K562 (cell line): ENCODE results near the gene PRKCE. TPM values are rescaled to one million over a fixed set of nuclear protein-coding genes. Genes with fewer than 3 reads are reported as not detected.

Experiments
- ATAC-seq: fragments of 200-7000 bp; cut with Tn5 transposase; 3 replicates; pipeline ENCODE4 v1.9.1; 2020; ENCODE audit warnings: moderate library complexity
- BruUV-seq: library from RNA; stranded (reverse); fragments of 400-500 nt; replicated peaks from 2 replicates; lab custom pipeline; 2021; lab: Mats Ljungman, UMichigan
- CTCF ChIA-PET: fragments of 300-600 bp; formaldehyde crosslinking; extraction: SDS; loops from one replicate; lab custom pipeline; 2021; ENCODE audit warnings: low intra/inter-chr PET ratio; lab: Yijun Ruan, JAX
- POLR2A ChIA-PET: fragments of 300-600, 350-650 bp; sonication (Branson Sonifier 250); formaldehyde crosslinking; extraction: SDS; loops from one replicate; lab custom pipeline; 2021; ENCODE audit warnings: antibody characterized with exemption, inconsistent platforms; lab: Yijun Ruan, JAX
- DNase-seq, 4 experiments: peaks; one replicate each; pipeline versions ENCODE4 v3.0.0 to v3.0.0-alpha.2; 2011 to 2018; ENCODE audit warnings: low spot score in 3 of 4, mixed read lengths in 3 of 4; ENCODE audit errors: extremely low read depth in 1 of 4
- FAIRE-seq: peaks from 2 replicates; lab custom pipeline; 2011; peaks lifted over from hg19 to GRCh38; lab: Jason Lieb, UNC
- H2AFZ ChIP-seq: 2 replicates; pipeline ENCODE4 v1.6.0; 2011; ENCODE audit warnings: low read depth, low read length, control low read depth, inconsistent platforms
- H3K27ac ChIP-seq: fragments of 200-600 bp; 3 replicates; pipeline ENCODE4 v1.8.0; 2011; ENCODE audit warnings: low read depth, mild to moderate bottlenecking, control low read depth, inconsistent platforms, low read length, moderate library complexity, mixed read lengths; ENCODE audit errors: extremely low read depth
- H3K27me3 ChIP-seq, 2 experiments: fragments of 300-600 bp in 1 of 2; 2 replicates in 1 of 2; 3 replicates in 1 of 2; pipeline versions ENCODE4 v1.6.0 to v1.8.0; 2011; ENCODE audit warnings: inconsistent platforms in 2 of 2, low read length in 2 of 2, mild to moderate bottlenecking in 1 of 2, mixed read lengths in 1 of 2, moderate library complexity in 1 of 2; ENCODE audit not compliant: control insufficient read depth in 2 of 2, insufficient read depth in 2 of 2
- H3K36me3 ChIP-seq: fragments of 300-600 bp; 3 replicates; pipeline ENCODE4 v1.8.0; 2011; ENCODE audit warnings: mild to moderate bottlenecking, low read length, inconsistent platforms; ENCODE audit not compliant: control insufficient read depth, insufficient read depth
- H3K4me1 ChIP-seq, 2 experiments: fragments of 200-600 bp in 1 of 2; replicated peaks in 1 of 2; 2 replicates in 1 of 2; 3 replicates in 1 of 2; pipeline versions ENCODE4 v1.5.1 to v1.8.0; 2011; ENCODE audit warnings: inconsistent platforms in 2 of 2, low read length in 2 of 2, mild to moderate bottlenecking in 1 of 2, mixed read lengths in 1 of 2, moderate library complexity in 1 of 2; ENCODE audit not compliant: control insufficient read depth in 2 of 2, insufficient read depth in 2 of 2
- H3K4me2 ChIP-seq: 2 replicates; pipeline ENCODE4 v1.6.1; 2011; ENCODE audit warnings: low read length, control low read depth, inconsistent platforms, mixed read lengths; ENCODE audit not compliant: insufficient read depth
- H3K4me3 ChIP-seq: fragments of 200-600 bp; sonication (generic), shearing (Covaris generic); 2 replicates; pipeline ENCODE4 v1.5.1; 2016; ENCODE audit warnings: control low read depth, inconsistent platforms
- H3K79me2 ChIP-seq: fragments of 200-600 bp; 3 replicates; pipeline ENCODE4 v1.8.0; 2011; ENCODE audit warnings: low read length, inconsistent platforms; ENCODE audit not compliant: control insufficient read depth, insufficient read depth
- H3K9ac ChIP-seq, 2 experiments: 2 replicates each; pipeline versions ENCODE4 v1.6.0 to v1.6.1; 2011; ENCODE audit warnings: low read depth in 2 of 2, low read length in 2 of 2, control low read depth in 1 of 2, inconsistent platforms in 1 of 2, mild to moderate bottlenecking in 1 of 2, mixed read lengths in 1 of 2; ENCODE audit not compliant: insufficient read depth in 1 of 2
- H3K9me1 ChIP-seq: one replicate; pipeline ENCODE4 v1.6.0; 2011; ENCODE audit warnings: inconsistent platforms, mild to moderate bottlenecking, low read length, moderate library complexity; ENCODE audit not compliant: control insufficient read depth, insufficient read depth
- H3K9me3 ChIP-seq: replicated peaks from 2 replicates; pipeline ENCODE4 v1.5.1; 2011; ENCODE audit warnings: low read depth, low read length, inconsistent platforms; ENCODE audit not compliant: control insufficient read depth, insufficient read depth
- H4K20me1 ChIP-seq: replicated peaks from 2 replicates; pipeline ENCODE4 v1.6.1; 2011; ENCODE audit warnings: low read length, inconsistent platforms, mixed read lengths; ENCODE audit not compliant: control insufficient read depth, insufficient read depth
- BRD4 ChIP-seq: fragments of 200-600 bp; sonication (generic); IDR thresholded peaks from 2 replicates; pipeline ENCODE4 v1.6.1; 2017; ENCODE audit warnings: inconsistent platforms
- ERF ChIP-seq: fragments of 450-650 bp; formaldehyde crosslinking; IDR thresholded peaks from 2 replicates; pipeline ENCODE4 v1.4.0; 2020; ENCODE audit warnings: mild to moderate bottlenecking, mixed read lengths
- MNT ChIP-seq, 2 experiments: fragments of 450-650 bp; conservative IDR thresholded peaks; 2 replicates each; pipeline ENCODE4 v1.6.1; 2017; ENCODE audit warnings: mild to moderate bottlenecking in 2 of 2, moderate library complexity in 2 of 2
- TAF9B ChIP-seq: fragments of 450-650 bp; IDR thresholded peaks from 2 replicates; pipeline ENCODE4 v1.6.1; 2018; ENCODE audit warnings: mild to moderate bottlenecking; ENCODE audit not compliant: partially characterized antibody
- TFAM ChIP-seq: fragments of 250-450 bp; sonication (Bioruptor Pico); conservative IDR thresholded peaks from 2 replicates; pipeline ENCODE4 v1.5.0; 2021; ENCODE audit warnings: mild to moderate bottlenecking, moderate library complexity
- ZBTB7A ChIP-seq: IDR thresholded peaks from 2 replicates; pipeline ENCODE4 v1.6.1; 2011; ENCODE audit warnings: low read depth, mild to moderate bottlenecking, low read length, moderate library complexity, borderline replicate concordance; ENCODE audit not compliant: control insufficient read depth
- ZNF76 ChIP-seq: fragments of 250-450 bp; sonication (Bioruptor Pico); IDR thresholded peaks from 2 replicates; pipeline ENCODE4 v1.4.0; 2020; ENCODE audit warnings: mild to moderate bottlenecking, moderate library complexity, borderline replicate concordance
- WGBS: fragments of 100-300 bp; shearing (Covaris generic); methylation state at CpG from one replicate; pipeline ENCODE4 v1.1.6; 2016; ENCODE audit warnings: low coverage, mixed read lengths; ENCODE audit not compliant: insufficient coverage; ENCODE audit errors: missing lambda C conversion rate; 5-methylcytosine and 5-hydroxymethylcytosine counted together
- in situ Hi-C: fragments of 300-500 bp; cut with MboI; formaldehyde crosslinking; loops from 4 replicates; pipeline ENCODE4 v1.15.0; 2018; ENCODE audit warnings: inconsistent platforms, mixed read lengths
- intact Hi-C: fragments of 100-400 bp; cut with micrococcal nuclease; formaldehyde crosslinking; loops from 2 replicates; pipeline ENCODE4 v1.14.2; 2022
- polyA plus RNA-seq, 8 experiments: library from polyadenylated mRNA; depleted of rRNA in 4 of 8; stranded (reverse) in 5 of 8; unstranded in 3 of 8; fragments of >200 nt; fragmentation: Nextera tagmentation in 2 of 8; fragmentation: Illumina TruSeq in 1 of 8; extraction: Ambion mirVana in 2 of 8; extraction: Trizol in 1 of 8; gene quantifications; 2 replicates each; pipeline versions ENCODE4 v1.2.1 to v1.2.3, GENCODE V29; 2011 to 2014; ENCODE audit warnings: inconsistent platforms in 1 of 8, missing spikeins in 1 of 8
- total RNA-seq, 7 experiments: library from RNA; depleted of rRNA in 6 of 7; stranded (reverse); fragments of >200 nt in 6 of 7; fragmentation: Illumina TruSeq in 2 of 7; extraction: Trizol in 2 of 7; gene quantifications; 2 replicates each; pipeline versions ENCODE4 v1.2.1 to v1.2.3, GENCODE V29; 2011 to 2021; ENCODE audit warnings: low replicate concordance in 1 of 7

Gene PRKCE
- total and polyA plus RNA-seq, 9 of the 15 experiments (the other 6 are each of a cell fraction or from before 2014, with no cell fraction given): 0.06 to 1.0 (median 0.22) TPM; not detected in 1

DNA sequence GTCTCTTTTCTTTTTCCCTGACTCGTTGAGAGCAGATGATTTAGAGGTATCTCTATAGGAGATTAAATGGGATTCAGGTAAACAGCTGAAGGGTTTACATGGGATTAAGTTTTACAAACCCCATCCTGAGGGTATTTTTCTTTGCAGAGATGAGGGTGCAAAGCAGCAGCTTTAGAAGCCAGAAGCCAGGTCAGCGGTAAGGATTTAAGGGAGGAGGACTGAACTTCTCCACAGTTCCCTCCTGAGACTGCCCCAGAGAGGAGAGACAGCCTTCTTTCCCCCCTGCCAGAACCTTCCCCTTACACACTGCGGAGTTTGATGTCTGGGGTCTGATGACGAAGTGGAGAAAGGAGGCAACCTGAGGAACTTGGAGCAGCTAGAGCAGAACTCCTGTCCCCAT lies 220.1 kb downstream of the PRKCE start:
- DNase-seq (no peak), FAIRE-seq (no peak), ATAC-seq (no peak)
- Histone ChIP-seq H3K9ac (no peak overlapping the region), H2AFZ (no peak overlapping the region), H3K27ac (no peak overlapping the region), H3K4me3 (no peak overlapping the region), H4K20me1 (no peaks in the 10 kb centered on the region; the same call in 1 of the 2 replicates), H3K4me1 (no peaks in the 10 kb centered on the region), H3K9me1 (no peaks in the 10 kb centered on the region), H3K36me3 (no peaks in the 10 kb centered on the region), H3K27me3 (peaks cover 0 to 24% of the 10 kb centered on the region in 2 experiments; a peak in 3 of 5 replicates), H3K4me2 (no peak overlapping the region), H3K9me3 (no peaks in the 10 kb centered on the region), H3K79me2 (no peaks in the 10 kb centered on the region)
- in situ Hi-C loops (no loop called here), intact Hi-C loops (no loop called here)
- ChIA-PET POLR2A (no interaction called here), CTCF (no interaction called here)
- TF ChIP-seq TAF9B (no peak), BRD4 (no peak), TFAM (CRISPR knock-in tag) (no peak), ZNF76 (CRISPR knock-in tag) (no peak), MNT (conservative IDR thresholded peaks at IDR 0.05) (no peak), ERF (CRISPR knock-in tag) (no peak), ZBTB7A (no peak)
- no TSS peak for BruUV-seq
- WGBS: 0% methylated on average over 4 of the region's 4 CpGs
